Head of caudate nucleus (tissue), 42 donors: ENCODE results near the gene INSM1.

Experiments used
- DNase-seq, 42 donors: peaks; one replicate each; pipeline versions ENCODE4 v3.0.0 to v3.0.0-alpha.2; 2020 to 2021; ENCODE audit warnings: mixed read lengths in 7 of 42
- intact Hi-C: fragments of 100-400 bp; cut with DNase I; formaldehyde crosslinking; loops from one replicate; pipeline ENCODE4 v1.15.0; 2022

INSM1 gene

GRCh38 chr20:20359628-20360027, 8.3 kb upstream of the INSM1 start:
- intact Hi-C loops: loop anchor here (2.0 to 10.0 kb wide), 2 partner anchors 95 to 209 kb away; no protein-coding TSS in a partner anchor
- no peak for DNase-seq

- DNase-seq: peak in 40 of 42 donors; percentile 29 to 86 (median 60)
- intact Hi-C loops: loop anchor here (2.0 to 10.0 kb wide), 2 partner anchors 94 to 208 kb away; no protein-coding TSS in a partner anchor
Measured at GRCh38 chr20:20360464-20360863, 7.4 kb upstream of the INSM1 start.

- DNase-seq: peak in 30 of 42 donors; percentile 11 to 71 (median 44)
- intact Hi-C loops: loop anchor here (10.0 kb wide), 1 partner anchor 92 kb away; no protein-coding TSS in a partner anchor
Measured at GRCh38 chr20:20362774-20363433, 5.0 kb upstream of the INSM1 start.

- intact Hi-C loops: loop anchor here (10.0 kb wide), 1 partner anchor 91 kb away; no protein-coding TSS in a partner anchor
- peak in 24 of 42 donors; percentile 22 to 64 (median 40) for DNase-seq
Measured at GRCh38 chr20:20363434-20363798, 4.5 kb upstream of the INSM1 start.

- intact Hi-C loops: loop anchor here (10.0 kb wide), 1 partner anchor 91 kb away; no protein-coding TSS in a partner anchor
- DNase-seq: no peak
Measured at GRCh38 chr20:20363799-20364592, 3.9 kb upstream of the INSM1 start.

- intact Hi-C loops: loop anchor here (10.0 kb wide), 1 partner anchor 90 kb away; no protein-coding TSS in a partner anchor
- peak in 1 of 42 donors; percentile 41 for DNase-seq
Measured at GRCh38 chr20:20364593-20365479, 3.1 kb upstream of the INSM1 start.

GRCh38 chr20:20365480-20366161, 2.3 kb upstream of the INSM1 start:
- intact Hi-C loops: loop anchor here (10.0 kb wide), 1 partner anchor 89 kb away; no protein-coding TSS in a partner anchor
- peak in 1 of 42 donors; percentile 37 for DNase-seq

- intact Hi-C loops: loop anchor here (10.0 kb wide), 1 partner anchor 88 kb away; no protein-coding TSS in a partner anchor
- DNase-seq: peak in 1 of 42 donors; percentile 44
Measured at GRCh38 chr20:20366551-20366875, 1.4 kb upstream of the INSM1 start.

- intact Hi-C loops: loop anchor here (10.0 kb wide), 1 partner anchor 88 kb away; no protein-coding TSS in a partner anchor
- DNase-seq: peak in 36 of 42 donors; percentile 20 to 69 (median 46)
Measured at GRCh38 chr20:20366876-20367574, 879 bp upstream of the INSM1 start.

- intact Hi-C loops: loop anchor here (2.0 to 10.0 kb wide), 2 partner anchors 42 to 86 kb away; no protein-coding TSS in a partner anchor
- peak in 35 of 42 donors; percentile 19 to 71 (median 45) for DNase-seq
Measured at GRCh38 chr20:20368418-20369249, 730 bp downstream of the INSM1 start.

GRCh38 chr20:20369250-20370093, 1.6 kb downstream of the INSM1 start:
- intact Hi-C loops: loop anchor here (2.0 to 10.0 kb wide), 2 partner anchors 41 to 85 kb away; no protein-coding TSS in a partner anchor
- DNase-seq: peak in 37 of 42 donors; percentile 23 to 79 (median 56)

- no peak for DNase-seq
- intact Hi-C loops: no loop called here
Measured at GRCh38 chr20:20370094-20370575, 2.2 kb downstream of the INSM1 start.

- intact Hi-C loops: no loop called here
- DNase-seq: peak in 2 of 42 donors; percentile 32 to 47
Measured at GRCh38 chr20:20371083-20371482, 3.2 kb downstream of the INSM1 start.

GRCh38 chr20:20371681-20372080, 3.8 kb downstream of the INSM1 start:
- peak in 1 of 42 donors; percentile 38 for DNase-seq
- intact Hi-C loops: no loop called here

GRCh38 chr20:20373091-20373571, 5.2 kb downstream of the INSM1 start:
- intact Hi-C loops: no loop called here
- peak in 38 of 42 donors; percentile 28 to 88 (median 66) for DNase-seq
